Gastrocnemius medialis (tissue), 4 donors: ENCODE data around the gene TMEM108.

Experiments
- POLR2A ChIP-seq, 2 donors: fragments of 450-650 bp; IDR thresholded peaks; one replicate each; pipeline ENCODE4 v1.6.1; 2017; ENCODE audit warnings: antibody characterized with exemption in 2 of 2, mild to moderate bottlenecking in 2 of 2, moderate library complexity in 2 of 2
- TF ChIP-seq, protein P1 (sequence below), 5 experiments: fragments of 450-650 bp in 3 of 5; fragments of 200-600 bp in 2 of 5; sonication (generic) in 2 of 5; IDR thresholded peaks in 4 of 5; conservative IDR thresholded peaks in 1 of 5; 1 replicate in 4 of 5; 2 replicates in 1 of 5; pipeline ENCODE4 v1.5.1; 2016 to 2019; ENCODE audit warnings: antibody characterized with exemption in 5 of 5, mild to moderate bottlenecking in 3 of 5, moderate library complexity in 3 of 5

DNA sequence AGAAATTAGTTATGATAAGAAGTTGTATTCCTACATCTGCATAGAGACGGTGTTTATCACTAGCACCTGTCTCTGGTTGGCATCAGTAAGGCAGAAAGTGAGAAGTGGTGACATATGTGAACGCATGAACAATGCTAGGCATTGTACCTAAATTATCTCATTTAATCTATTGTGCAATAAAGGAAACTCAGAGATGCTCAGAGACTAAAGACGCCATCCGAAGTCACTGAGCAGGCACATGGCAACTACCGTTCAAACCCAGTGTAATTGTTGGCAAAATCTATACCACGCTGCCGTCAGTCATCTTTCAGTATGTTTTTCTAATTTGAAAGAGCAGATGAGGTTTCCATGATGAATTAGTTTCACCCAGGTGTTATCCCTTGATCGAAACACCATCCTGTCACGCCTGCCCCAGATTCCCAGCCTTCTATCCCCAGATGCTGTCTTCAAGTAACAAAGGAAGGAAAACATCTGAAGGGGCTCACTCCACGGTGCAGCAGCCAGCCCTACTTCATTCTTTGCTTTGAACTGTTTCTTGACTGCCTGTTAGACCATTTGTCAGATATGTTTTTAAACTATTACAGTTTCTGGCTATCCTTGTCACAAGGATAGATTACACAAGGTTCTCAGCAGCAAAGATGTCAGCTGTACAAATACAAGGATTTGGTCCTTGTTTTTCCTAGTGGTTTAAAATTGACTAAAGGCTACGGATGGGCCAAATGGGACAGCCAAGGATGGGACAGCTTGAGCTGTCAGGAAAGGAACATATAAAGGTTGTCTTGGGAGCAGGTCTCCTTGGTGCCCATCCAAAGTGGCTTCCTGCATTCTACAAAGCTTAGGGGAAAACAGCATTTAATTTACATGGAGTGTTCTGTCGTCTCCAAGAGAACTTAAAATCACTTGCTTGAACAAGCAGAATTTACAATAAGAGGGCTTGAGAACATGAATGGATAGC, 99.1 kb downstream of the TMEM108 start:
- TF ChIP-seq, protein P1, sequence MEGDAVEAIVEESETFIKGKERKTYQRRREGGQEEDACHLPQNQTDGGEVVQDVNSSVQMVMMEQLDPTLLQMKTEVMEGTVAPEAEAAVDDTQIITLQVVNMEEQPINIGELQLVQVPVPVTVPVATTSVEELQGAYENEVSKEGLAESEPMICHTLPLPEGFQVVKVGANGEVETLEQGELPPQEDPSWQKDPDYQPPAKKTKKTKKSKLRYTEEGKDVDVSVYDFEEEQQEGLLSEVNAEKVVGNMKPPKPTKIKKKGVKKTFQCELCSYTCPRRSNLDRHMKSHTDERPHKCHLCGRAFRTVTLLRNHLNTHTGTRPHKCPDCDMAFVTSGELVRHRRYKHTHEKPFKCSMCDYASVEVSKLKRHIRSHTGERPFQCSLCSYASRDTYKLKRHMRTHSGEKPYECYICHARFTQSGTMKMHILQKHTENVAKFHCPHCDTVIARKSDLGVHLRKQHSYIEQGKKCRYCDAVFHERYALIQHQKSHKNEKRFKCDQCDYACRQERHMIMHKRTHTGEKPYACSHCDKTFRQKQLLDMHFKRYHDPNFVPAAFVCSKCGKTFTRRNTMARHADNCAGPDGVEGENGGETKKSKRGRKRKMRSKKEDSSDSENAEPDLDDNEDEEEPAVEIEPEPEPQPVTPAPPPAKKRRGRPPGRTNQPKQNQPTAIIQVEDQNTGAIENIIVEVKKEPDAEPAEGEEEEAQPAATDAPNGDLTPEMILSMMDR (IDR thresholded peaks at IDR 0.05 in 4 of 5, conservative IDR thresholded peaks at IDR 0.05 in 1 of 5): no peak
- TF ChIP-seq POLR2A (IDR thresholded peaks at IDR 0.05): no peak
